Panc1 (cell line): ENCODE measurements around the gene NUP43. TPM values are rescaled to one million over a fixed set of nuclear protein-coding genes. Genes with fewer than 3 reads are reported as not detected.

Experiments used
- ATAC-seq: fragments of 200-7000 bp; cut with Tn5 transposase; 2 replicates; pipeline ENCODE4 v1.9.1; 2020; ENCODE audit warnings: mild to moderate bottlenecking, moderate library complexity
- BruUV-seq: library from RNA; stranded (reverse); fragments of 400-500 nt; replicated peaks from 2 replicates; lab custom pipeline; 2021; lab: Mats Ljungman, UMichigan
- CTCF ChIA-PET: fragments of 300-600 bp; sonication (Branson Sonifier 250); formaldehyde crosslinking; loops from one replicate; lab custom pipeline; 2022; ENCODE audit warnings: antibody characterized with exemption; lab: Charles Lee
- POLR2A ChIA-PET: fragments of 300-600 bp; sonication (Branson Sonifier 250); formaldehyde crosslinking; loops from one replicate; lab custom pipeline; 2022; ENCODE audit warnings: antibody characterized with exemption; lab: Charles Lee
- DNase-seq: peaks from one replicate; pipeline ENCODE4 v3.0.0-alpha.2; 2010; ENCODE audit warnings: low read depth, low spot score
- H3K27ac ChIP-seq: 2 replicates; pipeline ENCODE4 v1.5.1; 2011; ENCODE audit warnings: mild to moderate bottlenecking, low read length, inconsistent platforms
- H3K27me3 ChIP-seq: fragments of 200-500 bp; sonication (Bioruptor generic); 2 replicates; pipeline ENCODE4 v1.6.0; 2014; ENCODE audit warnings: low read length, inconsistent platforms; ENCODE audit not compliant: control insufficient read depth, insufficient read depth
- H3K36me3 ChIP-seq: fragments of 200-500 bp; sonication (Bioruptor generic); 2 replicates; pipeline ENCODE4 v1.5.1; 2014; ENCODE audit warnings: inconsistent platforms, mild to moderate bottlenecking, low read length, moderate library complexity; ENCODE audit not compliant: control insufficient read depth, insufficient read depth
- H3K4me1 ChIP-seq: 2 replicates; pipeline ENCODE4 v1.5.1; 2011; ENCODE audit warnings: inconsistent platforms, mild to moderate bottlenecking, low read length, moderate library complexity; ENCODE audit not compliant: control insufficient read depth, insufficient read depth
- H3K4me3 ChIP-seq, 2 experiments: 2 replicates each; pipeline ENCODE4 v1.5.1; 2011 to 2012; ENCODE audit warnings: low read depth in 2 of 2, low read length in 2 of 2, mild to moderate bottlenecking in 2 of 2, inconsistent platforms in 1 of 2, moderate library complexity in 1 of 2
- H3K9me3 ChIP-seq: fragments of 200-500 bp; sonication (Bioruptor generic); 2 replicates; pipeline ENCODE4 v1.5.1; 2014; ENCODE audit warnings: low read depth, mild to moderate bottlenecking, inconsistent platforms, low read length, moderate library complexity; ENCODE audit not compliant: control insufficient read depth, insufficient read depth
- POLR2AphosphoS5 ChIP-seq: IDR thresholded peaks from 2 replicates; pipeline ENCODE4 v1.6.1; 2012; ENCODE audit warnings: mild to moderate bottlenecking, low read depth, low read length, moderate library complexity
- SIN3A ChIP-seq: IDR thresholded peaks from 2 replicates; pipeline ENCODE4 v1.6.1; 2012; ENCODE audit warnings: low read depth, mild to moderate bottlenecking, low read length, moderate library complexity, borderline replicate concordance; ENCODE audit not compliant: insufficient read depth
- TCF7L2 ChIP-seq: IDR thresholded peaks from 2 replicates; pipeline ENCODE4 v1.6.1; 2011; ENCODE audit warnings: mild to moderate bottlenecking, low read depth, low read length, inconsistent platforms
- in situ Hi-C: cut with HindIII; loops from 2 replicates; pipeline ENCODE4 v1.10.0; 2016; ENCODE audit warnings: low sequenced_read_pairs, low pct_unique_long_range_greater_than_20kb
- intact Hi-C: fragments of 100-400 bp; cut with micrococcal nuclease; formaldehyde crosslinking; loops from one replicate; pipeline ENCODE4 v1.10.0; 2022; ENCODE audit not compliant: unreplicated experiment
- total RNA-seq: library from RNA; stranded (reverse); gene quantifications from one replicate; pipeline ENCODE4 v1.2.1, GENCODE V29; 2021; ENCODE audit not compliant: unreplicated experiment
- TF ChIP-seq, protein P1 (sequence below): fragments of 450-650 bp; IDR thresholded peaks from 2 replicates; pipeline ENCODE4 v1.5.1; 2017; ENCODE audit warnings: mild to moderate bottlenecking
- TF ChIP-seq, protein P2 (sequence below), 2 experiments: IDR thresholded peaks; 2 replicates each; pipeline ENCODE4 v1.6.1; 2011 to 2012; ENCODE audit warnings: low read depth in 2 of 2, control low read depth in 1 of 2, low read length in 1 of 2, mild to moderate bottlenecking in 1 of 2, moderate library complexity in 1 of 2; ENCODE audit not compliant: insufficient read depth in 1 of 2

Gene NUP43
- total RNA-seq, 1 experiment from 2014 or later, result 53.6 TPM

- ChIA-PET CTCF (interaction anchor here (0.6 to 0.7 kb wide), 2 partner anchors 8 to 177 kb away, joined by 4 to 6 read pairs; no protein-coding TSS in a partner anchor), POLR2A (interaction anchor here (0.7 to 1.1 kb wide), 2 partner anchors 9 to 60 kb away, joined by 4 read pairs; no protein-coding TSS in a partner anchor)
- TF ChIP-seq POLR2AphosphoS5 (0 out of 2 replicates have a peak, but pooled peaks have one; percentile 24), SIN3A (no peak)
- TF ChIP-seq, protein P1, sequence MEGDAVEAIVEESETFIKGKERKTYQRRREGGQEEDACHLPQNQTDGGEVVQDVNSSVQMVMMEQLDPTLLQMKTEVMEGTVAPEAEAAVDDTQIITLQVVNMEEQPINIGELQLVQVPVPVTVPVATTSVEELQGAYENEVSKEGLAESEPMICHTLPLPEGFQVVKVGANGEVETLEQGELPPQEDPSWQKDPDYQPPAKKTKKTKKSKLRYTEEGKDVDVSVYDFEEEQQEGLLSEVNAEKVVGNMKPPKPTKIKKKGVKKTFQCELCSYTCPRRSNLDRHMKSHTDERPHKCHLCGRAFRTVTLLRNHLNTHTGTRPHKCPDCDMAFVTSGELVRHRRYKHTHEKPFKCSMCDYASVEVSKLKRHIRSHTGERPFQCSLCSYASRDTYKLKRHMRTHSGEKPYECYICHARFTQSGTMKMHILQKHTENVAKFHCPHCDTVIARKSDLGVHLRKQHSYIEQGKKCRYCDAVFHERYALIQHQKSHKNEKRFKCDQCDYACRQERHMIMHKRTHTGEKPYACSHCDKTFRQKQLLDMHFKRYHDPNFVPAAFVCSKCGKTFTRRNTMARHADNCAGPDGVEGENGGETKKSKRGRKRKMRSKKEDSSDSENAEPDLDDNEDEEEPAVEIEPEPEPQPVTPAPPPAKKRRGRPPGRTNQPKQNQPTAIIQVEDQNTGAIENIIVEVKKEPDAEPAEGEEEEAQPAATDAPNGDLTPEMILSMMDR, result peak; percentile 93
- no TSS peak for BruUV-seq
- Histone ChIP-seq H3K27ac (no peak overlapping the region), H3K4me1 (0 out of 2 replicates have a peak, but pooled peaks cover 2% of the 10 kb centered on the region), H3K27me3 (no peaks in the 10 kb centered on the region), H3K36me3 (peaks cover 7% of the 10 kb centered on the region), H3K4me3 (no peak overlapping the region), H3K9me3 (no peaks in the 10 kb centered on the region)
- intact Hi-C loops, result loop anchor here (2.0 kb wide), 1 partner anchor 203 kb away; no protein-coding TSS in a partner anchor
- in situ Hi-C loops, result no loop called here
- ATAC-seq (peak; percentile 93), DNase-seq (no peak)
Measured at GRCh38 chr6:149723771-149724417, 22.4 kb downstream of the NUP43 start.

- POLR2A ChIA-PET, result interaction anchor here (1.1 kb wide), 1 partner anchor 9 kb away, joined by 4 read pairs; no protein-coding TSS in a partner anchor
- no peak for ATAC-seq
- BruUV-seq, result no TSS peak
Measured at GRCh38 chr6:149723262-149723661, 23.1 kb downstream of the NUP43 start.

More at GRCh38 chr6:149723262-149723661, 23.1 kb downstream of the NUP43 start:
- H3K4me3 ChIP-seq, result no peak overlapping the region
- TF ChIP-seq, protein P2, sequence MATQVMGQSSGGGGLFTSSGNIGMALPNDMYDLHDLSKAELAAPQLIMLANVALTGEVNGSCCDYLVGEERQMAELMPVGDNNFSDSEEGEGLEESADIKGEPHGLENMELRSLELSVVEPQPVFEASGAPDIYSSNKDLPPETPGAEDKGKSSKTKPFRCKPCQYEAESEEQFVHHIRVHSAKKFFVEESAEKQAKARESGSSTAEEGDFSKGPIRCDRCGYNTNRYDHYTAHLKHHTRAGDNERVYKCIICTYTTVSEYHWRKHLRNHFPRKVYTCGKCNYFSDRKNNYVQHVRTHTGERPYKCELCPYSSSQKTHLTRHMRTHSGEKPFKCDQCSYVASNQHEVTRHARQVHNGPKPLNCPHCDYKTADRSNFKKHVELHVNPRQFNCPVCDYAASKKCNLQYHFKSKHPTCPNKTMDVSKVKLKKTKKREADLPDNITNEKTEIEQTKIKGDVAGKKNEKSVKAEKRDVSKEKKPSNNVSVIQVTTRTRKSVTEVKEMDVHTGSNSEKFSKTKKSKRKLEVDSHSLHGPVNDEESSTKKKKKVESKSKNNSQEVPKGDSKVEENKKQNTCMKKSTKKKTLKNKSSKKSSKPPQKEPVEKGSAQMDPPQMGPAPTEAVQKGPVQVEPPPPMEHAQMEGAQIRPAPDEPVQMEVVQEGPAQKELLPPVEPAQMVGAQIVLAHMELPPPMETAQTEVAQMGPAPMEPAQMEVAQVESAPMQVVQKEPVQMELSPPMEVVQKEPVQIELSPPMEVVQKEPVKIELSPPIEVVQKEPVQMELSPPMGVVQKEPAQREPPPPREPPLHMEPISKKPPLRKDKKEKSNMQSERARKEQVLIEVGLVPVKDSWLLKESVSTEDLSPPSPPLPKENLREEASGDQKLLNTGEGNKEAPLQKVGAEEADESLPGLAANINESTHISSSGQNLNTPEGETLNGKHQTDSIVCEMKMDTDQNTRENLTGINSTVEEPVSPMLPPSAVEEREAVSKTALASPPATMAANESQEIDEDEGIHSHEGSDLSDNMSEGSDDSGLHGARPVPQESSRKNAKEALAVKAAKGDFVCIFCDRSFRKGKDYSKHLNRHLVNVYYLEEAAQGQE (IDR thresholded peaks at IDR 0.05; ENCODE audit: insufficient read depth in 1 of 2, low read depth in 2 of 2, low read length in 1 of 2), result no peak
- no peak for TF ChIP-seq TCF7L2
- TF ChIP-seq POLR2AphosphoS5, result no peak
- no peak for TF ChIP-seq SIN3A
- TF ChIP-seq, protein P1, result no peak
- H3K36me3 ChIP-seq, result peaks cover 3% of the 10 kb centered on the region
- H3K9me3 ChIP-seq, result no peaks in the 10 kb centered on the region
- 0 out of 2 replicates have a peak, but pooled peaks cover 2% of the 10 kb centered on the region for H3K4me1 ChIP-seq
- intact Hi-C loops, result loop anchor here (2.0 kb wide), 1 partner anchor 204 kb away; no protein-coding TSS in a partner anchor
- no peak overlapping the region for H3K27ac ChIP-seq
- in situ Hi-C loops, result no loop called here
- CTCF ChIA-PET, result interaction anchor here (0.6 to 0.7 kb wide), 2 partner anchors 9 to 177 kb away, joined by 4 to 6 read pairs; no protein-coding TSS in a partner anchor
- H3K27me3 ChIP-seq, result no peaks in the 10 kb centered on the region
- no peak for DNase-seq
